SK-N-SH treated with all-trans-retinoic acid at 6 μM for 48 hours (cell line): ENCODE measurements around the gene CDR2.

Source experiments
- ATAC-seq: fragments of 200-7000 bp; cut with Tn5 transposase; 3 replicates; pipeline ENCODE4 v1.9.1; 2020; ENCODE audit warnings: mild to moderate bottlenecking, moderate library complexity
- CSDC2 ChIP-seq: fragments of 250-450 bp; sonication (Bioruptor Pico); IDR thresholded peaks from 2 replicates; pipeline ENCODE4 v1.5.0; 2020; ENCODE audit warnings: mild to moderate bottlenecking, moderate library complexity
- GLIS3 ChIP-seq: fragments of 250-450 bp; sonication (Bioruptor Pico); IDR thresholded peaks from 2 replicates; pipeline ENCODE4 v1.5.0; 2020; ENCODE audit warnings: mild to moderate bottlenecking, moderate library complexity
- OSR1 ChIP-seq: fragments of 250-450 bp; sonication (Bioruptor Pico); IDR thresholded peaks from 2 replicates; pipeline ENCODE4 v1.8.0; 2022; ENCODE audit warnings: moderate library complexity, mild to moderate bottlenecking, inconsistent platforms
- RARB ChIP-seq: fragments of 250-450 bp; sonication (Bioruptor Pico); IDR thresholded peaks from 2 replicates; pipeline ENCODE4 v1.8.0; 2021; ENCODE audit warnings: mild to moderate bottlenecking, moderate library complexity
- SNAI2 ChIP-seq: fragments of 250-450 bp; sonication (Bioruptor Pico); IDR thresholded peaks from 2 replicates; pipeline ENCODE4 v1.5.0; 2020; ENCODE audit warnings: mild to moderate bottlenecking, moderate library complexity
- TOX ChIP-seq: fragments of 250-450 bp; sonication (Bioruptor Pico); IDR thresholded peaks from 2 replicates; pipeline ENCODE4 v1.8.0; 2021; ENCODE audit warnings: mild to moderate bottlenecking, moderate library complexity, borderline replicate concordance
- ZC3H10 ChIP-seq: fragments of 250-450 bp; sonication (Bioruptor Pico); IDR thresholded peaks from 2 replicates; pipeline ENCODE4 v1.5.1; 2021; ENCODE audit warnings: mild to moderate bottlenecking, moderate library complexity
- ZFP3 ChIP-seq: fragments of 250-450 bp; sonication (Bioruptor Pico); IDR thresholded peaks from 2 replicates; pipeline ENCODE4 v1.5.0; 2020; ENCODE audit warnings: mild to moderate bottlenecking, moderate library complexity
- ZFP30 ChIP-seq: fragments of 450-650 bp; formaldehyde crosslinking; IDR thresholded peaks from 2 replicates; pipeline ENCODE4 v1.5.0; 2022; ENCODE audit warnings: mild to moderate bottlenecking, moderate library complexity
- ZNF565 ChIP-seq: fragments of 450-650 bp; formaldehyde crosslinking; conservative IDR thresholded peaks from 2 replicates; pipeline ENCODE4 v1.5.0; 2020; ENCODE audit warnings: low read depth, mild to moderate bottlenecking, moderate library complexity
- ZNF70 ChIP-seq: fragments of 450-650 bp; formaldehyde crosslinking; IDR thresholded peaks from 2 replicates; pipeline ENCODE4 v1.5.0; 2020; ENCODE audit warnings: mild to moderate bottlenecking, moderate library complexity
- ZNF8 ChIP-seq: fragments of 450-650 bp; formaldehyde crosslinking; IDR thresholded peaks from 2 replicates; pipeline ENCODE4 v1.5.0; 2020; ENCODE audit warnings: mild to moderate bottlenecking, moderate library complexity
- TF ChIP-seq, protein P1 (sequence below): fragments of 250-450 bp; sonication (Bioruptor Pico); IDR thresholded peaks from 2 replicates; pipeline ENCODE4 v1.8.0; 2020; ENCODE audit warnings: mild to moderate bottlenecking, moderate library complexity, borderline replicate concordance
- TF ChIP-seq, protein P2 (sequence below): fragments of 250-450 bp; sonication (Bioruptor Pico); IDR thresholded peaks from 2 replicates; pipeline ENCODE4 v1.8.0; 2021; ENCODE audit warnings: low read depth, mild to moderate bottlenecking, moderate library complexity, borderline replicate concordance
- TF ChIP-seq, protein P3 (sequence below): fragments of 250-450 bp; sonication (Bioruptor Pico); IDR thresholded peaks from 2 replicates; pipeline ENCODE4 v1.5.0; 2020; ENCODE audit warnings: mild to moderate bottlenecking, moderate library complexity
- TF ChIP-seq, protein P4 (sequence below): fragments of 250-450 bp; sonication (Bioruptor Pico); IDR thresholded peaks from 2 replicates; pipeline ENCODE4 v1.5.1; 2021; ENCODE audit warnings: mild to moderate bottlenecking, moderate library complexity

The CDR2 gene

DNA sequence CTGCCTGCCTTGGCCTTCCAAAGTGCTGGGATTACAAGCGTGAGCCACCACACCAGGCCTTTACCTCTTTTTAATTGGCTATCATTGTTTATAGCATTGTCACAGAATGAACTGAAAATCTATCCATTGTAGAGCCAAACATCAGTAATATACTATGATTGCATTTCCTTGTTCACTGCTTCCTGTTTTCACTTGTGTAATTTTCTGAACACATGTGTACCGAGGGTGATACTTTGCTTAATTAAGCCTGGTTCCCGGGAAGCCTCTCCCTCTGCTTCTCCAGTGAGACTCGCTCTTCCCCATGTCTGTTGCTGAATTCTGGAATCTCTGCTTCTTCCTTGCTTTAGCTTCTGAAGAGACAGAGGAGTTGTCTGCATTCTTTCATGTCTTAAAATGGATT lies 44.1 kb downstream of the CDR2 start:
- TF ChIP-seq ZNF70: no peak
- TF ChIP-seq, protein P1, sequence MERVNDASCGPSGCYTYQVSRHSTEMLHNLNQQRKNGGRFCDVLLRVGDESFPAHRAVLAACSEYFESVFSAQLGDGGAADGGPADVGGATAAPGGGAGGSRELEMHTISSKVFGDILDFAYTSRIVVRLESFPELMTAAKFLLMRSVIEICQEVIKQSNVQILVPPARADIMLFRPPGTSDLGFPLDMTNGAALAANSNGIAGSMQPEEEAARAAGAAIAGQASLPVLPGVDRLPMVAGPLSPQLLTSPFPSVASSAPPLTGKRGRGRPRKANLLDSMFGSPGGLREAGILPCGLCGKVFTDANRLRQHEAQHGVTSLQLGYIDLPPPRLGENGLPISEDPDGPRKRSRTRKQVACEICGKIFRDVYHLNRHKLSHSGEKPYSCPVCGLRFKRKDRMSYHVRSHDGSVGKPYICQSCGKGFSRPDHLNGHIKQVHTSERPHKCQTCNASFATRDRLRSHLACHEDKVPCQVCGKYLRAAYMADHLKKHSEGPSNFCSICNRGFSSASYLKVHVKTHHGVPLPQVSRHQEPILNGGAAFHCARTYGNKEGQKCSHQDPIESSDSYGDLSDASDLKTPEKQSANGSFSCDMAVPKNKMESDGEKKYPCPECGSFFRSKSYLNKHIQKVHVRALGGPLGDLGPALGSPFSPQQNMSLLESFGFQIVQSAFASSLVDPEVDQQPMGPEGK: no peak
- TF ChIP-seq OSR1 (CRISPR knock-in tag): no peak
- TF ChIP-seq, protein P2, sequence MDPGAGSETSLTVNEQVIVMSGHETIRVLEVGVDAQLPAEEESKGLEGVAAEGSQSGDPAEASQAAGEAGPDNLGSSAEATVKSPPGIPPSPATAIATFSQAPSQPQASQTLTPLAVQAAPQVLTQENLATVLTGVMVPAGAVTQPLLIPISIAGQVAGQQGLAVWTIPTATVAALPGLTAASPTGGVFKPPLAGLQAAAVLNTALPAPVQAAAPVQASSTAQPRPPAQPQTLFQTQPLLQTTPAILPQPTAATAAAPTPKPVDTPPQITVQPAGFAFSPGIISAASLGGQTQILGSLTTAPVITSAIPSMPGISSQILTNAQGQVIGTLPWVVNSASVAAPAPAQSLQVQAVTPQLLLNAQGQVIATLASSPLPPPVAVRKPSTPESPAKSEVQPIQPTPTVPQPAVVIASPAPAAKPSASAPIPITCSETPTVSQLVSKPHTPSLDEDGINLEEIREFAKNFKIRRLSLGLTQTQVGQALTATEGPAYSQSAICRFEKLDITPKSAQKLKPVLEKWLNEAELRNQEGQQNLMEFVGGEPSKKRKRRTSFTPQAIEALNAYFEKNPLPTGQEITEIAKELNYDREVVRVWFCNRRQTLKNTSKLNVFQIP (CRISPR knock-in tag): no peak
- TF ChIP-seq SNAI2 (CRISPR knock-in tag): no peak
- TF ChIP-seq TOX: no peak
- TF ChIP-seq, protein P3, sequence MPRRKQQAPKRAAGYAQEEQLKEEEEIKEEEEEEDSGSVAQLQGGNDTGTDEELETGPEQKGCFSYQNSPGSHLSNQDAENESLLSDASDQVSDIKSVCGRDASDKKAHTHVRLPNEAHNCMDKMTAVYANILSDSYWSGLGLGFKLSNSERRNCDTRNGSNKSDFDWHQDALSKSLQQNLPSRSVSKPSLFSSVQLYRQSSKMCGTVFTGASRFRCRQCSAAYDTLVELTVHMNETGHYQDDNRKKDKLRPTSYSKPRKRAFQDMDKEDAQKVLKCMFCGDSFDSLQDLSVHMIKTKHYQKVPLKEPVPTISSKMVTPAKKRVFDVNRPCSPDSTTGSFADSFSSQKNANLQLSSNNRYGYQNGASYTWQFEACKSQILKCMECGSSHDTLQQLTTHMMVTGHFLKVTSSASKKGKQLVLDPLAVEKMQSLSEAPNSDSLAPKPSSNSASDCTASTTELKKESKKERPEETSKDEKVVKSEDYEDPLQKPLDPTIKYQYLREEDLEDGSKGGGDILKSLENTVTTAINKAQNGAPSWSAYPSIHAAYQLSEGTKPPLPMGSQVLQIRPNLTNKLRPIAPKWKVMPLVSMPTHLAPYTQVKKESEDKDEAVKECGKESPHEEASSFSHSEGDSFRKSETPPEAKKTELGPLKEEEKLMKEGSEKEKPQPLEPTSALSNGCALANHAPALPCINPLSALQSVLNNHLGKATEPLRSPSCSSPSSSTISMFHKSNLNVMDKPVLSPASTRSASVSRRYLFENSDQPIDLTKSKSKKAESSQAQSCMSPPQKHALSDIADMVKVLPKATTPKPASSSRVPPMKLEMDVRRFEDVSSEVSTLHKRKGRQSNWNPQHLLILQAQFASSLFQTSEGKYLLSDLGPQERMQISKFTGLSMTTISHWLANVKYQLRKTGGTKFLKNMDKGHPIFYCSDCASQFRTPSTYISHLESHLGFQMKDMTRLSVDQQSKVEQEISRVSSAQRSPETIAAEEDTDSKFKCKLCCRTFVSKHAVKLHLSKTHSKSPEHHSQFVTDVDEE (CRISPR knock-in tag): no peak
- ATAC-seq: no peak

DNA sequence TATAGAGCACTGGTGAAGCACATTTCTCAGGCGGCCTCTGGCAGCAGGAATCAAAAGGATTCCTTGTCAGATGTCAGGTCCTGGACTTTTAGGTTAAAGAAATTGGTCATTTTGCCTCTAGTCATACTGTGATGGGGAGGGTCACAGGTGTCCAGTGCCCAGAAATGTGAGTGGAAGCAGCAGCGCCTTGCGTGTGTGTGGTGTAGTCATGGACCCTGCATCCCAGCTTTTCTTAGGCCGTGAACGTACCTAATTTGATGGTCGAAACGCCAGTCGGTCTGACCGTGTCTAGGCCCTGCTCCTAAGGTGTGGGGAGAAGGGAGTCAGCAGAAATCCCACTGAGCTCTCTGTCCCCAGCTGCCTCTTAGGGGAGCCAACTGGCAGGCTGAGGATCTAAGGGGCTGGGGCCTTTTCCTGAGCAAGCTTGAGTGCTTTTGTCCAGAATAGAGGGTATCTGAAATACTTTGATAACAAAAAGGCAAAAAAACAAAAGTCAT lies 45.2 kb downstream of the CDR2 start:
- TF ChIP-seq GLIS3 (CRISPR knock-in tag): no peak
- TF ChIP-seq, protein P3 (CRISPR knock-in tag): no peak
- TF ChIP-seq, protein P1: no peak
- TF ChIP-seq ZFP30 (CRISPR knock-in tag): no peak
- TF ChIP-seq RARB (CRISPR knock-in tag): no peak
- no peak for TF ChIP-seq ZFP3
- TF ChIP-seq, protein P2 (CRISPR knock-in tag): no peak
- TF ChIP-seq ZNF565 (CRISPR knock-in tag): no peak
- TF ChIP-seq OSR1 (CRISPR knock-in tag): no peak
- TF ChIP-seq ZNF8: no peak
- no peak for ATAC-seq

DNA sequence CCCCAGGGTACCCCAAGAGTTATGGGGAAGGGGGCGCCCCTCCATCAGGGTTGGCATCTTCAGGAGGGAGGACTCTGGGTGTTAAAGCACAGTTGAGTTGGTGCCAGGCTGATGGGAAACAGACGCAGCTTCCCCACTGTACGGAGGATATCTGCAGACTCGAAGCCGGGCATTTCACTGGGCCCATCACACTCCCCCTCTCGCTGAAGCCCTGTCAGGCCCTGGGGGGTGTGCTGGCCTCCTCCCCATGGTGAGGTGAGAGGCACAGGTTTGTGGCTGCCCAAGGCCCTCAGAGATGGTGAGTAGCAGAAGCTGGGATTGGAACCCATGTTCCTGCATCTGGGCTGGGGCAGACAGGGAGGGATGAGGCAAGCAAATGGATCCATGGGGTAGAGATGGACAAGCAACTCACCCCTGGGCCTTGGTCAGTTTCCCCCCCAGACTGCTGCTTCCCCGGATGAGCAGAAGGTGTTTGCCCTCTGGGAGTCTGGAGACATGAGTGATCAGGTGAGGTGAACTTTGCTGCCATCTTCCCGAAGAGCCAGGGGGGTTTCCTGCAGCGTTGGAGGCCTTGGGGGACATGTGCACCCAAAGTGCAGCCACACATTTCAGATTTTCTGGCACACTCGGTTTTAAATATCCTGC lies 46.2 kb downstream of the CDR2 start:
- TF ChIP-seq ZC3H10 (CRISPR knock-in tag) (no peak), ZFP3 (no peak), CSDC2 (CRISPR knock-in tag) (no peak)
- TF ChIP-seq, protein P4, sequence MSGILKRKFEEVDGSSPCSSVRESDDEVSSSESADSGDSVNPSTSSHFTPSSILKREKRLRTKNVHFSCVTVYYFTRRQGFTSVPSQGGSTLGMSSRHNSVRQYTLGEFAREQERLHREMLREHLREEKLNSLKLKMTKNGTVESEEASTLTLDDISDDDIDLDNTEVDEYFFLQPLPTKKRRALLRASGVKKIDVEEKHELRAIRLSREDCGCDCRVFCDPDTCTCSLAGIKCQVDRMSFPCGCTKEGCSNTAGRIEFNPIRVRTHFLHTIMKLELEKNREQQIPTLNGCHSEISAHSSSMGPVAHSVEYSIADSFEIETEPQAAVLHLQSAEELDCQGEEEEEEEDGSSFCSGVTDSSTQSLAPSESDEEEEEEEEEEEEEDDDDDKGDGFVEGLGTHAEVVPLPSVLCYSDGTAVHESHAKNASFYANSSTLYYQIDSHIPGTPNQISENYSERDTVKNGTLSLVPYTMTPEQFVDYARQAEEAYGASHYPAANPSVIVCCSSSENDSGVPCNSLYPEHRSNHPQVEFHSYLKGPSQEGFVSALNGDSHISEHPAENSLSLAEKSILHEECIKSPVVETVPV (CRISPR knock-in tag): no peak
- TF ChIP-seq, protein P2 (CRISPR knock-in tag): no peak

More for the DNA sequence above, 46.2 kb downstream of the CDR2 start:
- ATAC-seq: no peak
